ENCODE measurements around the gene SLC1A6. TPM values are rescaled to one million over a fixed set of nuclear protein-coding genes. Genes with fewer than 3 reads are reported as not detected.

SLC1A6 gene
- total and polyA plus RNA-seq, 2 donors (not counting 1 experiment from before 2014, with no cell fraction given): not detected

- no peaks in the 10 kb centered on the region for H4K20me1 ChIP-seq (ENCODE audit: control insufficient read depth, extremely low read depth, insufficient read depth, low read length)
- no peaks in the 10 kb centered on the region for H3K4me1 ChIP-seq (ENCODE audit: control insufficient read depth, extremely low read depth, insufficient read depth, low read length)
- H3K79me2 ChIP-seq (ENCODE audit: control insufficient read depth, insufficient read depth, low read length): no peaks in the 10 kb centered on the region
- H3K9ac ChIP-seq (ENCODE audit: insufficient read depth, low read length): no peak overlapping the region
- TF ChIP-seq EZH2 (IDR thresholded peaks at IDR 0.05; ENCODE audit: low read length, missing control alignments) (no peak), CTCF (conservative IDR thresholded peaks at IDR 0.05 in 1 of 2, IDR thresholded peaks at IDR 0.05 in 1 of 2; ENCODE audit: low read depth in 1 of 2, low read length in 2 of 2) (no peak)
- H3K27me3 ChIP-seq (ENCODE audit: control insufficient read depth, insufficient read depth, low read length): no peaks in the 10 kb centered on the region
- no peak overlapping the region for H3K4me2 ChIP-seq (ENCODE audit: extremely low read depth, insufficient read depth, low read length)
- H3K27ac ChIP-seq (ENCODE audit: insufficient read depth, low read length): no peak overlapping the region
- no peak for DNase-seq (ENCODE audit: low read depth in 2 of 2)
- H3K4me3 ChIP-seq (replicated peaks in 1 of 4; ENCODE audit: control extremely low read depth in 1 of 4, insufficient read depth in 1 of 4, low read depth in 3 of 4, low read length in 4 of 4): no peak overlapping the region
- no peaks in the 10 kb centered on the region for H3K9me3 ChIP-seq (ENCODE audit: control insufficient read depth, insufficient read depth, low read depth, low read length)
- no peaks in the 10 kb centered on the region for H3K36me3 ChIP-seq (ENCODE audit: control insufficient read depth, insufficient read depth, low read length)
- no peak overlapping the region for H2AFZ ChIP-seq (ENCODE audit: low read length)
Measured at GRCh38 chr19:14985133-14985532, 5.5 kb upstream of the SLC1A6 start.

- Histone ChIP-seq H3K4me1 (ENCODE audit: control insufficient read depth, extremely low read depth, insufficient read depth, low read length) (no peaks in the 10 kb centered on the region), H4K20me1 (ENCODE audit: control insufficient read depth, extremely low read depth, insufficient read depth, low read length) (no peaks in the 10 kb centered on the region), H3K36me3 (ENCODE audit: control insufficient read depth, insufficient read depth, low read length) (no peaks in the 10 kb centered on the region), H3K4me3 (replicated peaks in 1 of 4; ENCODE audit: control extremely low read depth in 1 of 4, insufficient read depth in 1 of 4, low read depth in 3 of 4, low read length in 4 of 4) (no peak overlapping the region), H3K27ac (ENCODE audit: insufficient read depth, low read length) (no peak overlapping the region), H2AFZ (ENCODE audit: low read length) (no peak overlapping the region), H3K9ac (ENCODE audit: insufficient read depth, low read length) (no peak overlapping the region), H3K4me2 (ENCODE audit: extremely low read depth, insufficient read depth, low read length) (no peak overlapping the region), H3K9me3 (ENCODE audit: control insufficient read depth, insufficient read depth, low read depth, low read length) (no peaks in the 10 kb centered on the region), H3K27me3 (ENCODE audit: control insufficient read depth, insufficient read depth, low read length) (no peaks in the 10 kb centered on the region), H3K79me2 (ENCODE audit: control insufficient read depth, insufficient read depth, low read length) (no peaks in the 10 kb centered on the region)
- TF ChIP-seq EZH2 (IDR thresholded peaks at IDR 0.05; ENCODE audit: low read length, missing control alignments): peak; percentile 1
- no peak for TF ChIP-seq CTCF (conservative IDR thresholded peaks at IDR 0.05 in 1 of 2, IDR thresholded peaks at IDR 0.05 in 1 of 2; ENCODE audit: low read depth in 1 of 2, low read length in 2 of 2)
- DNase-seq (ENCODE audit: low read depth in 2 of 2): no peak
Measured at GRCh38 chr19:14978161-14978776, 1.4 kb downstream of the SLC1A6 start.

GRCh38 chr19:14977128-14977527 is 2.5 kb downstream of the SLC1A6 start:
- Histone ChIP-seq H3K9ac (ENCODE audit: insufficient read depth, low read length) (no peak overlapping the region), H3K4me2 (ENCODE audit: extremely low read depth, insufficient read depth, low read length) (no peak overlapping the region), H3K79me2 (ENCODE audit: control insufficient read depth, insufficient read depth, low read length) (no peaks in the 10 kb centered on the region), H2AFZ (ENCODE audit: low read length) (no peak overlapping the region), H3K27ac (ENCODE audit: insufficient read depth, low read length) (no peak overlapping the region), H3K36me3 (ENCODE audit: control insufficient read depth, insufficient read depth, low read length) (no peaks in the 10 kb centered on the region), H3K27me3 (ENCODE audit: control insufficient read depth, insufficient read depth, low read length) (no peaks in the 10 kb centered on the region), H4K20me1 (ENCODE audit: control insufficient read depth, extremely low read depth, insufficient read depth, low read length) (no peaks in the 10 kb centered on the region), H3K4me1 (ENCODE audit: control insufficient read depth, extremely low read depth, insufficient read depth, low read length) (no peaks in the 10 kb centered on the region), H3K4me3 (replicated peaks in 1 of 4; ENCODE audit: control extremely low read depth in 1 of 4, insufficient read depth in 1 of 4, low read depth in 3 of 4, low read length in 4 of 4) (no peak overlapping the region), H3K9me3 (ENCODE audit: control insufficient read depth, insufficient read depth, low read depth, low read length) (no peaks in the 10 kb centered on the region)
- no peak for DNase-seq (ENCODE audit: low read depth in 2 of 2)
- TF ChIP-seq CTCF (conservative IDR thresholded peaks at IDR 0.05 in 1 of 2, IDR thresholded peaks at IDR 0.05 in 1 of 2; ENCODE audit: low read depth in 1 of 2, low read length in 2 of 2) (no peak), EZH2 (IDR thresholded peaks at IDR 0.05; ENCODE audit: low read length, missing control alignments) (no peak)
